Esophagus squamous epithelium (tissue), 4 donors: Measurements from ENCODE around the gene TMEM100.

ENCODE experiments used
- CTCF ChIP-seq, 6 experiments: fragments of 450-650 bp in 4 of 6; fragments of 200-600 bp in 2 of 6; sonication (generic) in 2 of 6; IDR thresholded peaks; one replicate each; pipeline ENCODE4 v1.5.1; 2016 to 2019; ENCODE audit warnings: antibody characterized with exemption in 6 of 6, mild to moderate bottlenecking in 4 of 6, moderate library complexity in 4 of 6
- POLR2A ChIP-seq, 4 donors: fragments of 450-650 bp; IDR thresholded peaks; one replicate each; pipeline ENCODE4 v1.6.1; 2017; ENCODE audit warnings: antibody characterized with exemption in 4 of 4, mild to moderate bottlenecking in 4 of 4, moderate library complexity in 3 of 4

- TF ChIP-seq POLR2A (IDR thresholded peaks at IDR 0.05): no peak
- no peak for TF ChIP-seq CTCF (IDR thresholded peaks at IDR 0.05)
Measured at GRCh38 chr17:55688057-55688456, 34.6 kb downstream of the TMEM100 start.
